HL-60 (cell line): ENCODE results near the gene NPHP1.
"Not testable (repeated sequence)": the region's sequence is repeated elsewhere in the genome, so short reads cannot be mapped to it uniquely, and the experiment has no call there.

ENCODE experiments used
- DNase-seq, 2 experiments: peaks; one replicate each; pipeline ENCODE4 v3.0.0-alpha.2; 2010 to 2020; ENCODE audit warnings: low read depth in 1 of 2, low spot score in 1 of 2
- H3K27ac ChIP-seq: fragments of 250-450 bp; sonication (Bioruptor Pico); replicated peaks from 2 replicates; pipeline ENCODE4 v1.5.1; 2020; ENCODE audit warnings: mild to moderate bottlenecking, moderate library complexity
- H3K27me3 ChIP-seq: fragments of 250-450 bp; sonication (Bioruptor Pico); 2 replicates; pipeline ENCODE4 v1.5.1; 2021; ENCODE audit warnings: mild to moderate bottlenecking, moderate library complexity; ENCODE audit not compliant: insufficient read depth, poor library complexity, severe bottlenecking
- H3K4me3 ChIP-seq: replicated peaks from 2 replicates; pipeline ENCODE4 v1.5.1; 2011; ENCODE audit warnings: mild to moderate bottlenecking, control low read depth, low read length; ENCODE audit not compliant: insufficient read depth
- CTCF ChIP-seq: IDR thresholded peaks from one replicate; pipeline ENCODE4 v1.5.1; 2011; ENCODE audit warnings: low read length, control low read depth, inconsistent platforms; ENCODE audit not compliant: insufficient read depth
- GABPA ChIP-seq: IDR thresholded peaks from 2 replicates; pipeline ENCODE4 v1.6.1; 2012; ENCODE audit warnings: low read depth
- POLR2AphosphoS5 ChIP-seq: IDR thresholded peaks from 2 replicates; pipeline ENCODE4 v1.6.1; 2012; ENCODE audit warnings: low read depth
- REST ChIP-seq: IDR thresholded peaks from 2 replicates; pipeline ENCODE4 v1.6.1; 2012; ENCODE audit warnings: low read depth; ENCODE audit not compliant: insufficient replicate concordance
- SPI1 ChIP-seq: IDR thresholded peaks from 2 replicates; pipeline ENCODE4 v1.6.1; 2012; ENCODE audit warnings: low read depth, mild to moderate bottlenecking, borderline replicate concordance
- long read RNA-seq: library from polyadenylated mRNA; unstranded; transcript quantifications from one replicate; pipeline ENCODE4 v2.0.0, GENCODE V29; 2020

Gene NPHP1
- long read RNA-seq, partial matches to known transcripts, result 1 of 7 reads
- long read RNA-seq, other reads (novel, unspliced or antisense), result 2 of 7 reads

GRCh38 chr2:110204408-110205385 lies at the start of gene NPHP1:
NPHP1 (minus strand) TSS chr2:110205013; CDS start chr2:110204968, 45 bp downstream.
- Histone ChIP-seq H3K4me3 (peak within 1 kb of the TSS; percentile 73), H3K27me3 (no peaks in the 10 kb centered on the region), H3K27ac (peak within 1 kb of the TSS; percentile 26)
- DNase-seq, result peak; percentile 68 to 79
- no peak for TF ChIP-seq REST
- TF ChIP-seq SPI1, result no peak
- TF ChIP-seq CTCF, result no peak
- TF ChIP-seq GABPA, result no peak
- TF ChIP-seq POLR2AphosphoS5, result peak; percentile 38; the same call in 1 of the 2 replicates

DNA sequence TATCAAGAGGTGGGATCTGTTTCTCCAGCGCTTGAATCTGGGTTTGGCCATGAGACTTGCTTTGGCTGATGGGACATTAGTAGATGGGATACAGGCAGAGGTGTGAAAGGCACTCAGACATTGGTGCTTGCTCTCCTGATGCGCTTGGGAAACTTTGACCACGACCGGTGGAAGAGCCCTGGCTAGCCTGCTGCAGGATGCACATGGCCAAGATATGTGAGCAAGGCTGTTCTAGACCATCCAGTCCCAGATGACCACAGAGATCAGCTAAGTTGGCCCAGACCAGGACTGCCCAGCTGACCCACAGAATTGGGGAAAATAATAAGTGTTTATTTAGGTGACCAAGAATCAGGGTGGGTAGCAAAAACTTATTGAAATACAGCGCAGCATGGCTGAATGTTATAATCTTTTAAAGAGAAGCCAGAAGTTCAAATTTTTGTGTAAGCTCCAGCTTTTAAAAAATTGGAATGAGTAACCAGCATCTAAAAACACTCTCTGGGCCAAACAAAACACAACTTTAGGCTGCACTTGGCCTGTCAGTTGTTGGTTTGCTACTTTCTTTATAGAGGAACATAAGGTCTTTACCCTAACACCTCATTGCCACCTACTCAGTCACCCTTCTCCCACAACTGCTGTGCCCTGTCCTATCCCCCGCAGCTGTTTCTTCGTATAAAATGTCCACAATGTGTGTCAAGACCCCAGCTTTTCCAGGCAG lies 43.4 kb upstream of the NPHP1 start:
- H3K27me3 ChIP-seq, DNase-seq, H3K4me3 ChIP-seq, H3K27ac ChIP-seq: not testable (repeated sequence)

GRCh38 chr2:110245488-110246435 lies 40.9 kb upstream of the NPHP1 start:
- not testable (repeated sequence) for DNase-seq, H3K27ac ChIP-seq, H3K4me3 ChIP-seq, H3K27me3 ChIP-seq

- H3K27ac ChIP-seq, DNase-seq: not testable (repeated sequence)
Observed at GRCh38 chr2:110243283-110243682, 38.5 kb upstream of the NPHP1 start.

DNA sequence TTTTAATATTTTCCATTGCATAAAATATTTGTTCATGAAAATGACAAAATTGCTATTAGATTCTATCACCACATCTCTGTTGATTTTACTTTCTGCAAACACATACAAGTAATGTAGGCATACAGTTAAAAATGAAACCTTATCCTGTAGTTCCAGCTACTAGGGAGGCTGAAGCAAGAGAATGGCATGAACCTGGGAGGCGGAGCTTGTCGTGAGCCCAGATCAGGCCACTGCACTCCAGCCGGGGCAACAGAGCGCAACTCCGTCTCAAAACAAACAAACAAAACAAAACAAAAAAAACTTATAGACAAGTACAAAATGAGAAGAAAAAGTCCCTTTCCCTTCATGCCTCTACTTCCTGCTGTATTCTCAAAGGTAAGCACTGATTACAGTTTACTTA lies 29.7 kb upstream of the NPHP1 start:
- H3K4me3 ChIP-seq, H3K27ac ChIP-seq, DNase-seq, H3K27me3 ChIP-seq: not testable (repeated sequence)

More at GRCh38 chr2:110243283-110243682, 38.5 kb upstream of the NPHP1 start:
- not testable (repeated sequence) for H3K27me3 ChIP-seq, H3K4me3 ChIP-seq

DNA sequence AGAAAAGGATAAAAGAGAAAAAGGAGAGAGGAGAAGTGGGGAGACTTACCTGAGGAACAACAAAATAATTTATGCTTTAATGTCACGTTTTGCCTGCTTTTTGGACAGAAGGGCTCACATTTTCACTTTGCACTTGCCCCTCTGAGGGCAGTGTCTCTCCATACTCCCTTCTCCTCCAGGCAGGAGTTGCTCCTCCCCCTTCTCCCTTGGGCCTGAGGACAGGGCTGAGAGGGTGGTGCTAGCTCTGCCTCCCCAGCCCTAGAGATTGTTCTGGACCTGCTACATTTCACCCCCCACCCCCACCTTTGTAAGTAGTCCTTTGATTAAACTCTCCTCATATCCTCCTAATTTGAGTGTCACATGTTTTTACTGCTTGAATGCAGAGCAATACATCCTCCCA lies 25.1 kb upstream of the NPHP1 start:
- not testable (repeated sequence) for H3K27me3 ChIP-seq, DNase-seq, H3K27ac ChIP-seq, H3K4me3 ChIP-seq

DNA sequence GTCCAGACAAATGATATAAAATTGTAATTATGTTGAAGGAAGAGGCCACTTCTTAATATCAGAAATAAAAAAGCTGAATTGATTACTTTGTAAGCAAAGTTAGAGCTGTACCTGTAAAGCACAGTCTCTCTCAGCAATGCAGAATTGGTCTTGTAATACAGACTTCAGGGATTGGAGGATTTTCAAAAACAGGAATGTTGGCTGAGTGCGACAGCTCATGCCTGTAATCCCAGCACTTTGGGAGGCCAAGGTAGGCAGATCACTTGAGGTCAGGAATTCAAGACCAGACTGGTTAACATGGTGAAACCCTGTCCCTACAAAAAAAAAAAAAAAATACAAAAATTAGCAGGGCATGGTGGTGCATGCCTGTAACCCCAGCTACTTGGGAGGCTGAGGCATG lies 17.8 kb upstream of the NPHP1 start:
- not testable (repeated sequence) for H3K27ac ChIP-seq, DNase-seq, H3K4me3 ChIP-seq
- H3K27me3 ChIP-seq, result peaks cover 17% of the 10 kb centered on the region
